Suprapubic skin (tissue), 4 donors: ENCODE results near the gene EEF1E1. TPM values are rescaled to one million over a fixed set of nuclear protein-coding genes. Genes with fewer than 3 reads are reported as not detected.

Source experiments
- DNase-seq, 2 donors: peaks; one replicate each; pipeline ENCODE4 v3.0.0-alpha.2; 2019; ENCODE audit warnings: low spot score in 2 of 2
- H3K27ac ChIP-seq: fragments of 200-600 bp; sonication (generic); one replicate; pipeline ENCODE4 v1.5.1; 2019
- H3K27me3 ChIP-seq: fragments of 200-600 bp; sonication (generic); one replicate; pipeline ENCODE4 v1.5.1; 2019
- H3K36me3 ChIP-seq: fragments of 200-600 bp; sonication (generic); one replicate; pipeline ENCODE4 v1.5.1; 2019
- H3K4me1 ChIP-seq: fragments of 200-600 bp; sonication (generic); one replicate; pipeline ENCODE4 v1.5.1; 2019
- H3K4me3 ChIP-seq: fragments of 200-600 bp; sonication (generic); one replicate; pipeline ENCODE4 v1.5.1; 2019; ENCODE audit warnings: mild to moderate bottlenecking
- H3K9me3 ChIP-seq: fragments of 200-600 bp; sonication (generic); one replicate; pipeline ENCODE4 v1.5.1; 2019
- EP300 ChIP-seq: sonication (generic); formaldehyde crosslinking; IDR thresholded peaks from one replicate; pipeline ENCODE4 v1.6.1; 2017; ENCODE audit warnings: antibody characterized with exemption
- POLR2A ChIP-seq, 2 donors: fragments of 450-650 bp; IDR thresholded peaks; one replicate each; pipeline ENCODE4 v1.6.1; 2017; ENCODE audit warnings: antibody characterized with exemption in 2 of 2, mild to moderate bottlenecking in 2 of 2, moderate library complexity in 2 of 2
- POLR2AphosphoS5 ChIP-seq, 3 donors: sonication (generic); formaldehyde crosslinking; IDR thresholded peaks; one replicate each; pipeline ENCODE4 v1.6.1; 2017; ENCODE audit warnings: antibody characterized with exemption in 3 of 3
- WGBS: methylation state at CpG from one replicate; pipeline ENCODE4 v1.1.5; 2018; 5-methylcytosine and 5-hydroxymethylcytosine counted together
- total RNA-seq, 4 donors: library from RNA; depleted of rRNA; stranded (reverse); fragments of >200 nt; gene quantifications; one replicate each; pipeline ENCODE4 v1.1.0, GENCODE V29; 2016
- TF ChIP-seq, protein P1 (sequence below), 2 donors: fragments of 200-600 bp in 1 of 2; fragments of 450-650 bp in 1 of 2; sonication (generic) in 1 of 2; IDR thresholded peaks; one replicate each; pipeline ENCODE4 v1.5.1; 2016 to 2019; ENCODE audit warnings: antibody characterized with exemption in 2 of 2, mild to moderate bottlenecking in 1 of 2, moderate library complexity in 1 of 2

EEF1E1 gene
- total RNA-seq, 4 donors from 2014 or later = 15.0 to 42.5 (median 31.3) TPM

DNA sequence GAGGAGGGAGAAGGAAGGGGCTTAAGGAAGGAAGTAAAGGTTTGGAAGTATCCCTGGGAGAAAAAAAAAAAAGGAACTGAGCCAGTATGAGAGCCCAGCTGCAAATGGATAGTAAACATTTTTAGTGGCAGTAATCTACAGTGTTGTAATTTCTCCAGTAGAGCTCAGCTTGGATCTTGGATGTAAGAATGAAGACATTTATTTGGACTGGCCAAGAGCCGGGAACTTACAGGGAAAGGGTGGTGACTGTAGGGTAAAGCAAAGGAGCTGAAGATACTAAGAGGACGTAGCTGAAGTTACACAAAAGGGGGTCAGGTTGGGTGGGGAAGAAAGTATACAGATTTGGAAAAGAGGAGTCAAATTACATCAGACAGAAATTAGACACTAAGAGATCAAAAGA lies 13.5 kb downstream of the EEF1E1 start:
- 93% methylated on average over 2 of the region's 2 CpGs for WGBS
- Histone ChIP-seq H3K36me3 (peaks cover 51% of the 10 kb centered on the region), H3K27ac (no peak overlapping the region)

DNA sequence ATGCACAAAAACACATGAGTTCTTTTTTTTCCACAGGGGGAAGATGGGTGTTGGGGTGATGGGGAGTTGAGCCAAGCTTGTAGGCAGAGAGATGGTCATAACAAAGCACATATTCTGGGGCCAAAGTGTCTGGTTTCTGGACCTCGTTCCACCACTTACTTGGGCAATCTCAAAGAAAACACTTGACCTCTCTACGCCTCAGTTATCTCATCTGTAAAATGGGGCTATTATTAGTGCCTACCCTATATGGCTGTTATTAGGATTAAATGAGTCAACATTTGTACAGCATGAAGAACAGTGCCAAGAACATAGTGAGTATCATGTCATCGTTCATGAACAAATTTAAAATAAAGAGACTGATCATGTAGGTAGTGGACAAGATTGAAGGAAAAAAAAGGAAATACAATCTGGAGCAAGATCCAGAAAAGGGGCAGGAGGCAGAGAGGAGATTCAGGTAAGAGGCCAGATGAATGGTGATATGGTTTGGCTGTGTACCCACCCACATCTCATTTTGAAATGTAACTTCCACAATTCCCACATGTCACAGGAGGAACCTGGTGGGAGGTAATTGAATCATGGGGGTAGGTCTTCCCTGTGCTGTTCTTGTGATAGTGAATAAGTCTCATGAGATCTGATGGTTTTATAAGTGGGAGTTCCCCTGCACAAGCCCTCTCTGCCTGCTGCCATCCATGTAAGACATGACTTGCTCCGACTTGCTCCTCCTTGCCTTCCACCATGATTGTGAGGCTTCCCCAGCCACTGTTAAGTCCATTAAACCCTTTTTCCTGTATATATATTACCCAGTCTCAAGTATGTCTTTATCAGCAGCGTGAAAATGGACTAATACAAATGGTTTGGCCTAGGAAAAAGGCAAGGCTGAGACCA lies 14.2 kb downstream of the EEF1E1 start:
- H3K4me1 ChIP-seq = peaks cover 4% of the 10 kb centered on the region
- TF ChIP-seq, protein P1, sequence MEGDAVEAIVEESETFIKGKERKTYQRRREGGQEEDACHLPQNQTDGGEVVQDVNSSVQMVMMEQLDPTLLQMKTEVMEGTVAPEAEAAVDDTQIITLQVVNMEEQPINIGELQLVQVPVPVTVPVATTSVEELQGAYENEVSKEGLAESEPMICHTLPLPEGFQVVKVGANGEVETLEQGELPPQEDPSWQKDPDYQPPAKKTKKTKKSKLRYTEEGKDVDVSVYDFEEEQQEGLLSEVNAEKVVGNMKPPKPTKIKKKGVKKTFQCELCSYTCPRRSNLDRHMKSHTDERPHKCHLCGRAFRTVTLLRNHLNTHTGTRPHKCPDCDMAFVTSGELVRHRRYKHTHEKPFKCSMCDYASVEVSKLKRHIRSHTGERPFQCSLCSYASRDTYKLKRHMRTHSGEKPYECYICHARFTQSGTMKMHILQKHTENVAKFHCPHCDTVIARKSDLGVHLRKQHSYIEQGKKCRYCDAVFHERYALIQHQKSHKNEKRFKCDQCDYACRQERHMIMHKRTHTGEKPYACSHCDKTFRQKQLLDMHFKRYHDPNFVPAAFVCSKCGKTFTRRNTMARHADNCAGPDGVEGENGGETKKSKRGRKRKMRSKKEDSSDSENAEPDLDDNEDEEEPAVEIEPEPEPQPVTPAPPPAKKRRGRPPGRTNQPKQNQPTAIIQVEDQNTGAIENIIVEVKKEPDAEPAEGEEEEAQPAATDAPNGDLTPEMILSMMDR (IDR thresholded peaks at IDR 0.05) = no peak
- no peak for TF ChIP-seq POLR2A (IDR thresholded peaks at IDR 0.05)
- H3K9me3 ChIP-seq = no peaks in the 10 kb centered on the region
- 89% methylated on average over 5 of the region's 5 CpGs for WGBS
- no peak overlapping the region for H3K4me3 ChIP-seq
- no peak for DNase-seq
- no peaks in the 10 kb centered on the region for H3K27me3 ChIP-seq
- peaks cover 47% of the 10 kb centered on the region for H3K36me3 ChIP-seq
- no peak overlapping the region for H3K27ac ChIP-seq

More for the DNA sequence above, 13.5 kb downstream of the EEF1E1 start:
- no peak overlapping the region for H3K4me3 ChIP-seq
- H3K9me3 ChIP-seq = no peaks in the 10 kb centered on the region
- peaks cover 3% of the 10 kb centered on the region for H3K4me1 ChIP-seq
- DNase-seq = no peak
- H3K27me3 ChIP-seq = no peaks in the 10 kb centered on the region
- TF ChIP-seq EP300 (no peak), POLR2AphosphoS5 (IDR thresholded peaks at IDR 0.05) (no peak), POLR2A (IDR thresholded peaks at IDR 0.05) (no peak)
- TF ChIP-seq, protein P1 (IDR thresholded peaks at IDR 0.05) = no peak

DNA sequence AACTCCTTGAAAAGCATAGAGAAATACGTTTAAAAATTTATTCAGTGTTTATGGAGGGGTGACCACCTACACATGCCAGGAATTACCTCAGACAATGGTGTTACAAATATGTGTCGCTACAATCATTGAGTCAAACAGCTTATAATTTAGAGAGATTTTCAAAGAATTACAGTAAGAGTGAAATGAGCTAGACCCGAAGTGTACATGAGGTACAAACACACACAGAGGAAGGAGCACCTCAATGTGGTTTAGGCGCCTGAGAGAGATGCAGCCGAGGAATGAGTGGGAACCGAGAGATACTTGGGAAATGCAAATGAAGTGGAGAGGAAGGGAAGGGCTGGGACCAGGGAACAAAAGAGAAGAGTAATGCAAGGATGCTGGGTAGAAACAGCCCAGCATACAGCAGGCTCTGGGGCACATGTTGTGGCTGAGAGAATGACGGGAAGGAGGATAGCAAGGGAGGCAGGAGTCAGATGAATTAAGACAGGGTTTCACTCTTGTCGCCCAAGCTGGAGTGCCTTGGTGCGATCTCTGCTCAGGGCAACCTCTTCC lies 15.5 kb downstream of the EEF1E1 start:
- TF ChIP-seq, protein P1 (IDR thresholded peaks at IDR 0.05) = no peak
- TF ChIP-seq POLR2A (IDR thresholded peaks at IDR 0.05) = no peak
- TF ChIP-seq EP300 = no peak
- no peak for TF ChIP-seq POLR2AphosphoS5 (IDR thresholded peaks at IDR 0.05)
- 91% methylated on average over 9 of the region's 9 CpGs for WGBS
- Histone ChIP-seq H3K27me3 (no peaks in the 10 kb centered on the region), H3K9me3 (no peaks in the 10 kb centered on the region), H3K36me3 (peaks cover 44% of the 10 kb centered on the region), H3K4me3 (no peak overlapping the region), H3K4me1 (peaks cover 7% of the 10 kb centered on the region), H3K27ac (no peak overlapping the region)
- no peak for DNase-seq

DNA sequence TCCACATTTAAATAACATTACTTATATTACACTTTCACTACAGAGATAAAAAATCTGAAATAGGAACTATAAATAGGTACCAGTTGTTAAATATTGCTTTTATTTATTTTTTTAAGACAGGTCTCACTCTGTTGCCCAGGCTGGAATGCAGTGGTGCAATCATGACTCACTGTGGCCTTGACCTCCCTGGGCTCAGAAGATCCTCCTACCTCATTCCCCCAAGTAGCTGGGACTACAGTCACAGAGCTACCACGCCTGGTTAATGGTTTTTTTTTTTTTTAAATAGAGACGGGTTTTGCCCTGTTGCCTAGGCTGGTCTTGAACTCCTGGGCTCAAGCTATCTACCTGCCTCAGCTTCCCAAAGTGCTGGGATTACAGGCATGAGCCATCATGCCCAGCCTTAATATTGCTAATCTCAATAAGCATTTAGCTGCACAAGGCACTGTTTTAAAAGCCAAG lies 17.3 kb downstream of the EEF1E1 start:
- Histone ChIP-seq H3K36me3 (peaks cover 32% of the 10 kb centered on the region), H3K27ac (no peak overlapping the region), H3K4me3 (no peak overlapping the region), H3K4me1 (peaks cover 7% of the 10 kb centered on the region), H3K27me3 (no peaks in the 10 kb centered on the region), H3K9me3 (no peaks in the 10 kb centered on the region)
- no peak for DNase-seq
- no peak for TF ChIP-seq EP300
- TF ChIP-seq POLR2AphosphoS5 (IDR thresholded peaks at IDR 0.05) = no peak
- TF ChIP-seq POLR2A (IDR thresholded peaks at IDR 0.05) = no peak
- TF ChIP-seq, protein P1 (IDR thresholded peaks at IDR 0.05) = no peak
- 58% methylated on average over 2 of the region's 2 CpGs for WGBS

DNA sequence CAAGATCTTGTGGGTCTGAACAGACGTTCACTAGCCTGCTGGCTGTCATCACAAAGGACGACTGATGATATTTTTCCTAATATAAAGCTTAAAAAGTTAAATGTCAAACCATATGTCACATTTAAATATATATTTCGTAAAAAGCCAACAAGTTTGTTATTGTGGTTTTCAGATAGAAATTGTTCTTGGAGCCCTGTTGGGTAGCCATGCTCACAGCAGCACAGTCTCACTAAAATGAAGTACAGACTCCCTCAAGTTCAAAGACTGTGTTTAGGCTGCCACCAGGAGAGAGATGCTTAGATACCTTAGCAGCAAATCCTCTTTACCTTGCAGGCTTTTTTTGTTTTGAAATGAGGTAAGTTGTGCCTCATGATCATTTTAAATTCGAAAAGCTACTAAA lies 17.8 kb downstream of the EEF1E1 start:
- 91% methylated on average over 4 of the region's 4 CpGs for WGBS
- Histone ChIP-seq H3K27me3 (no peaks in the 10 kb centered on the region), H3K27ac (no peak overlapping the region), H3K4me3 (no peak overlapping the region), H3K9me3 (no peaks in the 10 kb centered on the region), H3K4me1 (peaks cover 7% of the 10 kb centered on the region), H3K36me3 (peaks cover 30% of the 10 kb centered on the region)
- TF ChIP-seq EP300 = no peak
- TF ChIP-seq, protein P1 (IDR thresholded peaks at IDR 0.05) = no peak
- TF ChIP-seq POLR2AphosphoS5 (IDR thresholded peaks at IDR 0.05) = no peak
- TF ChIP-seq POLR2A (IDR thresholded peaks at IDR 0.05) = no peak
- no peak for DNase-seq
